ENCODE results near the gene RANBP9.

Gene RANBP9

DNA sequence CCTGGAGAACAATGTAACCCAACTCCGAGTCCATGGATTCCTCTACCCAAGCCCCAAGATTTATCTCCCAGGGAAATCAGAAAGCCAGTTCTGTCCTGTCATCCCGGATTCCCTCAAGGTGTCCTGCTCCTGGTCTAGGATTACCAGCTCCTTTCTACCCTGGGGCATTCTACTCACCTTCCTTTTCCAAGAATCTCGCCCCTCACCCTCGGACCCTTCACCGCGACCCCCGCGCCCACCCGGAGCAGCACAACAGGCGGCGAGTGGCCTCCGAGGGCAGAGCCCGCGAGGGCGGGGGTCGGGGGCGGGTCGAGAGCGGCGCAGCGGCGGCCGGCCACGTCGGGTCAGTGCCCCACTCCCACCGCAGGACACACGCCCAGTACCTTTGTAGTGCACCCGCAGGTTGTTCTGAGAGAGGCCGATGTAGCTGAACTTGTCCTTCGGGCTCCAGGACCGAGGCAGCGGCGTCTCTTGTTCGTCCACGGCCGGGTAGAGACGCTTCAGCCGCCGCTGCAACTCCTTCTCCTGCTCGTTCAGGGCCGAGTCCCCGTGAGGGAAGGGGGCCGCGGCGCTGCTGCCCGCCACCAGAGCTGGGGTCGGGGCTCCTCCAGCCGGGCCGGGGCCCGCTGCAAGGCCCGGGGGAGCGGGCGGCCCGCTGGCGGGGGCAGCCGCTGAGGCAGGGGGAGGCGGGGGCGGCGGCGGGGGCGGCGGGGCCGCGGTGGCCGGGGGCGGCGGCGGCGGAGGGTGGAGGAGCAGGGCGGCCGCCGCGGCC, 897 bp downstream of the RANBP9 start:
- no peak for DNase-seq

DNA sequence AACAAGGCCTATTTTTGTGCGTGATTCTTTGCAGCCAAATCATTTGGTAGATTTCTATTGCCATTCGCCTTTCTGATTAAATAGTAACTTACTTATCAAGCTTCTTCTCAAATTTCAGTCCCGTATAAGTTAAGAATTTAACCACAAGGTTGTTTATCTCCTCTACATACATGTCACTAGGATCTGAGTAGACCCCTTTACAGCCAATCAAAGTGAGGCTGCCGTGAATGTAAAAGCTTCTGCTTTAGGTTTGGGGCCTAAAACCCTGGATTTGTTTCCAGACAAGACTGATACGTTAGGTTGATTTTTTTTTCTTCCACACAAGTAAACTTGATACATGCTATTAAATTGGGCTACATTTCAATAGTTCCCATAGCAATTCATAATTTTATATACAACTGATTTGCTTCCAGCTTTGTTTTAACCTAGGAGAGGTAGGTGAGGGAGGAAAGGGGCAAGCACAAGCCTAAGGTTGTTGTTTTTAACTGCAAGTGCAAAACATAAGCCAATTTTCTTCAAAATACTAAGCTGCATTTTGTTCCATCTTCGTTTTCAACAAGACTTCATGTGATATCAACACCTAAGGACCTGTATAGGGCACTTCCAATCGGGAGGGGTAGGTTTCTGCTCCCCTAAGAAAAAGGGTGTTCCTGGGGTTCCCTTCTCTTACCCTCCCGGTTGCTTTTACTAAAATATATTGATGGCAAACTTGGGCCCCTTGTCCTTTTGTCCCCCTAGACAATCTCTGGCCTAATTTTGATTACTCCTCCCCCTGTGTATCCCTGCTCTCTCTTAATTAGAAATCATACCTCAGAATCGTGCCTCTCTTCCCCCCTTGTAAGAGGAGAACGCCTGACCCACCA, 1.7 kb downstream of the RANBP9 start:
- DNase-seq = no peak

GRCh38 chr6:13708736-13709135, 2.9 kb downstream of the RANBP9 start:
- no peak for DNase-seq

DNA sequence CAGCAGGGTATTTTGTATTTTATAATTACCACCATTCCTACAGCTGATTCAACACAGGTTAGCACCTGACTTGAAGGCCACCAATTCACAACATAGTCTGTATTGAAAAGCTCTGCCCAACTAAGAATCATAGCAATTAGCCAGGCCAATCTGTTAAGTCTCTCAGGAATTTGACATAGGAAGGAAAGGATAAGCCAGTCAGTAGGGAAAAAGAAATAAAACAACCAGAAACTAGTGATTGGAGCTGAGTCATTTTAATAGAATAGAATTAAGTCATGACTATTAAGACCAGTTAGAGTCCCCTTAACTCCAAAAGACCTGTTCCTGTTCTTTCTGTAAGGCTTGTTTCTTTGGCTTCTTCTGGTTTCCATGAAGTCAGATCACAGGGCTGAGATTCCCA, 8.1 kb downstream of the RANBP9 start:
- no peak for DNase-seq

GRCh38 chr6:13702809-13703302, 8.8 kb downstream of the RANBP9 start:
- DNase-seq = no peak

DNA sequence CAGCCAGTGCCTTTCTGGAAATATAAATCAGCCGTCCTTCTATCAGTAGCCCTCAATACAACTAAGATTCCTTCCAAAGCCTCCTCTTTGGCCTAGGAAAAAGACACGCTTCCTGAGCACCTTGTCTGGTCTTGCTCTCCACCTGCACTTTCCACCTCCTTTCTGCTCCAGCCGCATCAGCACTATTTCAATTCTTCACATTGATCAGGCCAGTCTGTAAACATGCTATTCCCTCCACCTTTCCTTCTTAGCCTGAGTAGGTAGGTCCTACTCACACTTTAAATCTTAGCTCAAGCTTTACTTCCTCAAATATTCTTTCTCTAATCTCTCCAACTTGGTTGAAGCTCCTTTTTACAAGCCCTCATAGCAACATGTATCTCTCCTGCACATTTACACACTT, 11.4 kb downstream of the RANBP9 start:
- no peak for DNase-seq

- no peak for DNase-seq
Measured at GRCh38 chr6:13698715-13699114, 12.9 kb downstream of the RANBP9 start.

- no peak for DNase-seq
Measured at GRCh38 chr6:13697857-13698256, 13.8 kb downstream of the RANBP9 start.

DNA sequence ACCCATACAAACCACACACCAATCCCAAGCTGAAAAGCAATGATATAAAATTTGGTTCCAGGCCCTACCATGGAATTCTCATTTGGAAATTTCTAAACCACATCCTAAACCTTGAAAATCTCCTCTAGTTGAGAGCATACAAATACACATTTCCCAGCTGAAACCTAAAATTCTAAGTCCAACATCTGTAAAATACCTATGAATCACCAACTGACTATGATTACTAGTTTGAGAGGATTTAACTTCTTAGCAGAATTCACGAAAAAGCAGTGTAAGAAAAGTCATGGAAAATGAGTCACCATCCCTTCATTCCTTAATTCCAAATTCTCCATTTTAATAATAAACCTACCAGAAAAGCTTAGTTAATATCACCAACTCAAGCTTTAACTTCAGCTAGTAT, 15.4 kb downstream of the RANBP9 start:
- DNase-seq = no peak

DNA sequence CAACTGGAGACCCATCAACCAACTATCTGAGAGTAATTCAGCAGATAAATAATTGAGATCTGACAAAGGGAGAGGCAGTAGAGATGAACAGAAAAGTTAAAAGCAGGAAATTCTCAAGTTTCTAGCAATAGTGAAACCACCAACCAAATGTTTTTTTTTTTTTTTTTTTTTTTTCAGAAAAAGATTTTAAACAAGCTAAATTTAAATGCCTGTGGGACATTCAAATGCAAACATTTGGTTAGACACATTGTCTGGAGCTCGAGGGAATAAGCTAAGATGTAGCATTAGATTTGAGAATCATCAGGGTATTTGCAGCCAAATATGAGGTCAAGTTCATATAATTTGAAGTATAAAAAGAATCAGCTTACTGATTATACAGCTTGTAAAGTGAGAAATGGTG, 16.4 kb downstream of the RANBP9 start:
- no peak for DNase-seq

- DNase-seq = no peak
Measured at GRCh38 chr6:13694562-13694961, 17.1 kb downstream of the RANBP9 start.

GRCh38 chr6:13689511-13690256, 22.0 kb downstream of the RANBP9 start:
- no peak for DNase-seq

- no peak for DNase-seq
Measured at GRCh38 chr6:13688692-13689196, 22.9 kb downstream of the RANBP9 start.

GRCh38 chr6:13687917-13688351, 23.7 kb downstream of the RANBP9 start:
- DNase-seq = no peak

DNA sequence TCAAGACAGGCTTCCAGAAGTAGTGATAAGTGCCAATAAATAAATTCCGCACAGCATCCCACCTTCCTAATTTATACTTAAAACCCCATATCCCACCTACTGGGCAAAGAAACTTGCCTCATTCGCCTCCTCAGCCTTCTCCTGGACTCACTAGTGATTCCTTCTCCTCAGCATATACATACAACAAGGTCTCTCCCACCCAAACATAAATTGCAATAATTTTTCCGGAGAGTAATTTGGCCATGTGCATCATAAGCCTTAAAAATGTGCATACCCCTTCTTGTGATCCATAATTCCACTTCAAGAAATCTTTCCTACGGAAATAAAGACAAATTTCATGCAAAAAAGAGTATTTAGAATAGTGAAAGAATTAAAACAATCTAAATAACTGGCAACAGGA, 26.8 kb downstream of the RANBP9 start:
- DNase-seq = no peak

- no peak for DNase-seq
Measured at GRCh38 chr6:13683038-13683437, 28.6 kb downstream of the RANBP9 start.

DNA sequence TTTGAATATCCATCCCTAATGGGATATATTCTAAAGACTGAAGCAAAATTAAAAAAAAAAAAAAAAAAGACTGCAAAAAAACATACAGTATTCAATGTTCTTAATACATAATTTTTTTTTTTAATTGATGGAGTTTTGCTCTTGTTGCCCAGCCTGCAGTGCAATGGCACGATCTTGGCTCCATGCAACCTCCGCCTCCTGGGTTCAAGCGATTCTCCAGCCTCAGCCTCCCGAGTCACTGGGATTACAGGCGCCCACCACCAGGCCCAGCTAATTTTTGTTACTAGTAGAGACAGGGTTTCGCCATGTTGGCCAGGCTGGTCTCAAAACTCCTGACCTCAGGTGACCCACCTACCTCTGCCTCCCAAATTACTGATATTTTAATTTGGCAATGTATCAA, 29.3 kb downstream of the RANBP9 start:
- DNase-seq = no peak

DNA sequence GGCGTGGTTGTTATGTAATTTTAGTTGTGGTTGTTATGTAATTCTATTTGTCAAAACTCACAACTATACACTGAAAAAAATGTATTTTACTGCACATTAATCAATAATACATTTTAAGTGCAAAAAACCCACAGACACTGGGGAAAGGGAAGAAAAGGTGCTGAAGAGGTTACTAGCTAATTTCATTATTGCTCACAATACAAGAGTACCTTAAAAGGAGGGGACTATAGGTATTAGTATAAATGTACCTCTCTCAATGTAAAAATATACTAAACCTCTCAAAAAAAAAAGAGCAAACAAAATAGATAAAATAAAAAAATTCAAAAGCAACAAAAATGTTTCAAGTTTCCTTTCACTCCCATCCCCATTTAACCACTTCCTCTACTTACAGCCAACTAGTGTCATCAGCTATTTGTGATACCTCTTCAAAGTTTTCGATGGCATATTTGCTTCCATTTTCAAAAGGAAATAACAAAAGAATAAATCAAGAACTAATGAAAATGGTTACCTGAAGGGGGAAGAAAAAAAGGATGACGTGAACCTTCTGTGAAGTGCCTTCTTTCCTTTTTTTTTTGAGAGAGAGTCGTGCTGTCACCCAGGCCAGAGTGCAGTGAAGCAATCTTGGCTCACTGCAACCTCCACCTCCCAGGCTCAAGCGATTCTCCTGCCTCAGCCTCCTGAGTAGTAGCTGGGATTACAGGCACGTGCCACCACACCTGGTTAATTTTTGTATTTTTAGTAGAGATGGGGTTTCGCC, 30.2 kb downstream of the RANBP9 start:
- no peak for DNase-seq

GRCh38 chr6:13680448-13680968, 31.1 kb downstream of the RANBP9 start:
- no peak for DNase-seq

DNA sequence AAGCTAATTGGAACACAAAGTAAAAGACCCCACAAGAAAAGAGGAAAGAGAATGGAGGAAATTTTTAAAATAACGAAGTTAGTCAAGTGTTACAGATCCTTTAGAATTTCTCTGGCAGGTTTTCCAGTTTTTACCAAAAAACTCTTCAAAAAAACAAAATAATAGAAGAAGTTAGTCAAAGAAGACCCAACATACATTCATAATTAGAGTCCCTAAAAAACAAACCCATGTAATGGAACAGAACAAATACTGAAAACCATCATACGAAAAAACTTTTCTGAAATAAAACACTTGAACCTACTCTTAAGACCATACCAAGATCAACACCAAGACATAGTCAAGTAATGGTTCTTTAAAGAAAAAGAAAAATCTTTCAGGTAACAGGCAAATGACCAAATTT, 31.6 kb downstream of the RANBP9 start:
- DNase-seq = no peak

DNA sequence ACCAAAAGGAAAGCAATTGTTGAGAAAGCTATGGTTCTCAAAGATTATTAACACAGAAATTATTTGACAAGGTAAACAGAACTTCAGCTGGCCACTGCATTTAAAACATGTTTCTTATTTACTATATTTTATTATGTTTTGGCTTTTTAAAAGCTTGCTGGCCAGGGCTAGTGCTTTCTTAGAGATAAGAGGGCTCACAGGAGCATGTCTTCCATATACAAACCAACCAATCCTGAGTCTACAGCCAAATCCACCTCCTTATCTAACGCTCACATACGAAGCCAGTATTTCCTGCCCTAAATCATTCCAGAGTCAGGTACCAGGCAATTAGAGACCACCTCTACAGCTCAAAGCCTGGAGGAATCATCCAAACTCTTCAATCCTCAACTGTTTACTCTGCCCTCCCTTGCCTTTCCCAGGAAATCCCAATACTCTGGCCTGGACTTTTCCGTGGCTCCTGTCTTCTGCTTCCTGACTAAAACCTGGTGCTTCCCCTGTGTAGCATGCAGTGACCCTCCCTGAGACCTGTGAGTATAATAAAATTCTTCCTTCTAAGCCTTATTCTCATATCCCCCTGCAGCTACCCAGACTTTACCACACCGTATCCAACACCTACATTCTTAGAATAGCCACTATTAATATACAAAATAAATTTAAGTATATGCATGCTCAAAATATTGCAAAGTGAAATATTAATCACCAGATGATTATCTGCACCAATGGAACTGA, 33.2 kb downstream of the RANBP9 start:
- DNase-seq = no peak
